BLaER1 (cell line): ENCODE measurements around the gene ELAVL2.

Experiments used
- H3K27ac ChIP-seq: shearing (Covaris generic); formaldehyde crosslinking; 2 replicates; pipeline ENCODE4 v1.8.1; 2022
- H3K27me3 ChIP-seq: shearing (Covaris generic); formaldehyde crosslinking; 2 replicates; pipeline ENCODE4 v1.8.1; 2022
- H3K36me3 ChIP-seq: shearing (Covaris generic); formaldehyde crosslinking; 2 replicates; pipeline ENCODE4 v1.8.1; 2022
- H3K4me1 ChIP-seq: shearing (Covaris generic); formaldehyde crosslinking; 2 replicates; pipeline ENCODE4 v1.8.1; 2022
- H3K4me2 ChIP-seq: shearing (Covaris generic); formaldehyde crosslinking; 2 replicates; pipeline ENCODE4 v1.8.1; 2022
- H3K4me3 ChIP-seq: shearing (Covaris generic); formaldehyde crosslinking; 2 replicates; pipeline ENCODE4 v1.8.1; 2022
- H3K9ac ChIP-seq: shearing (Covaris generic); formaldehyde crosslinking; 2 replicates; pipeline ENCODE4 v1.8.1; 2022
- H3K9me3 ChIP-seq: shearing (Covaris generic); formaldehyde crosslinking; 2 replicates; pipeline ENCODE4 v1.8.1; 2022
- H4K20me1 ChIP-seq: shearing (Covaris generic); formaldehyde crosslinking; 2 replicates; pipeline ENCODE4 v1.8.1; 2022
- Cebpa-rat ChIP-seq: shearing (Covaris generic); IDR thresholded peaks from 2 replicates; pipeline ENCODE4 v1.8.1; 2022

ELAVL2 gene

GRCh38 chr9:23695572-23695971 is 130.5 kb downstream of the ELAVL2 start:
- Histone ChIP-seq H3K4me1 (no peaks in the 10 kb centered on the region), H3K36me3 (no peaks in the 10 kb centered on the region), H3K27ac (no peak overlapping the region), H3K4me3 (no peak overlapping the region), H3K9ac (no peak overlapping the region), H3K9me3 (no peaks in the 10 kb centered on the region), H3K27me3 (no peaks in the 10 kb centered on the region), H4K20me1 (no peaks in the 10 kb centered on the region), H3K4me2 (no peak overlapping the region)
- TF ChIP-seq Cebpa-rat: no peak

- no peaks in the 10 kb centered on the region for H3K9me3 ChIP-seq
- H3K4me1 ChIP-seq: no peaks in the 10 kb centered on the region
- H3K36me3 ChIP-seq: no peaks in the 10 kb centered on the region
- no peak overlapping the region for H3K4me3 ChIP-seq
- H3K27me3 ChIP-seq: no peaks in the 10 kb centered on the region
- H3K27ac ChIP-seq: no peak overlapping the region
- no peak for TF ChIP-seq Cebpa-rat
- no peaks in the 10 kb centered on the region for H4K20me1 ChIP-seq
- no peak overlapping the region for H3K9ac ChIP-seq
- no peak overlapping the region for H3K4me2 ChIP-seq
Measured at GRCh38 chr9:23693374-23693773, 132.7 kb downstream of the ELAVL2 start.

- no peaks in the 10 kb centered on the region for H3K27me3 ChIP-seq
- H4K20me1 ChIP-seq: no peaks in the 10 kb centered on the region
- H3K4me2 ChIP-seq: no peak overlapping the region
- no peak overlapping the region for H3K4me3 ChIP-seq
- no peaks in the 10 kb centered on the region for H3K4me1 ChIP-seq
- no peaks in the 10 kb centered on the region for H3K9me3 ChIP-seq
- H3K9ac ChIP-seq: no peak overlapping the region
- TF ChIP-seq Cebpa-rat: no peak
- H3K27ac ChIP-seq: no peak overlapping the region
- no peaks in the 10 kb centered on the region for H3K36me3 ChIP-seq
Measured at GRCh38 chr9:23686896-23687295, 139.1 kb downstream of the ELAVL2 start.

- Histone ChIP-seq H3K4me2 (no peak overlapping the region), H3K9me3 (no peaks in the 10 kb centered on the region), H3K9ac (no peak overlapping the region), H3K4me3 (no peak overlapping the region), H3K27ac (no peak overlapping the region), H4K20me1 (no peaks in the 10 kb centered on the region), H3K4me1 (no peaks in the 10 kb centered on the region), H3K27me3 (no peaks in the 10 kb centered on the region), H3K36me3 (no peaks in the 10 kb centered on the region)
- TF ChIP-seq Cebpa-rat: no peak
Measured at GRCh38 chr9:23686257-23686656, 139.8 kb downstream of the ELAVL2 start.

GRCh38 chr9:23683611-23684061 is 142.4 kb downstream of the ELAVL2 start:
- Histone ChIP-seq H3K27ac (no peak overlapping the region), H3K4me2 (no peak overlapping the region), H3K9ac (no peak overlapping the region)

GRCh38 chr9:23682891-23683431 is 143.1 kb downstream of the ELAVL2 start:
- H3K27ac ChIP-seq: no peak overlapping the region

More at GRCh38 chr9:23683611-23684061, 142.4 kb downstream of the ELAVL2 start:
- Histone ChIP-seq H3K36me3 (no peaks in the 10 kb centered on the region), H3K4me1 (no peaks in the 10 kb centered on the region), H3K4me3 (no peak overlapping the region), H3K9me3 (no peaks in the 10 kb centered on the region), H3K27me3 (no peaks in the 10 kb centered on the region), H4K20me1 (no peaks in the 10 kb centered on the region)
- no peak for TF ChIP-seq Cebpa-rat

GRCh38 chr9:23682352-23682751 is 143.7 kb downstream of the ELAVL2 start:
- Histone ChIP-seq H3K4me1 (no peaks in the 10 kb centered on the region), H3K4me2 (no peak overlapping the region), H3K36me3 (no peaks in the 10 kb centered on the region), H3K27me3 (no peaks in the 10 kb centered on the region), H3K27ac (no peak overlapping the region), H3K9ac (no peak overlapping the region), H4K20me1 (no peaks in the 10 kb centered on the region), H3K4me3 (no peak overlapping the region), H3K9me3 (no peaks in the 10 kb centered on the region)
- TF ChIP-seq Cebpa-rat: no peak

More at GRCh38 chr9:23682891-23683431, 143.1 kb downstream of the ELAVL2 start:
- no peaks in the 10 kb centered on the region for H4K20me1 ChIP-seq
- H3K9me3 ChIP-seq: no peaks in the 10 kb centered on the region
- no peaks in the 10 kb centered on the region for H3K36me3 ChIP-seq
- TF ChIP-seq Cebpa-rat: no peak
- H3K27me3 ChIP-seq: no peaks in the 10 kb centered on the region
- no peak overlapping the region for H3K9ac ChIP-seq
- H3K4me1 ChIP-seq: no peaks in the 10 kb centered on the region
- H3K4me3 ChIP-seq: no peak overlapping the region
- H3K4me2 ChIP-seq: no peak overlapping the region

GRCh38 chr9:23677446-23677845 is 148.6 kb downstream of the ELAVL2 start:
- Histone ChIP-seq H3K9ac (no peak overlapping the region), H3K4me2 (no peak overlapping the region), H4K20me1 (no peaks in the 10 kb centered on the region), H3K4me1 (no peaks in the 10 kb centered on the region), H3K4me3 (no peak overlapping the region), H3K36me3 (no peaks in the 10 kb centered on the region), H3K9me3 (no peaks in the 10 kb centered on the region), H3K27ac (no peak overlapping the region), H3K27me3 (no peaks in the 10 kb centered on the region)
- TF ChIP-seq Cebpa-rat: no peak

GRCh38 chr9:23674016-23674585 is 151.9 kb downstream of the ELAVL2 start:
- no peak overlapping the region for H3K4me3 ChIP-seq
- no peaks in the 10 kb centered on the region for H4K20me1 ChIP-seq
- no peak for TF ChIP-seq Cebpa-rat
- H3K9me3 ChIP-seq: no peaks in the 10 kb centered on the region
- H3K4me2 ChIP-seq: no peak overlapping the region
- no peaks in the 10 kb centered on the region for H3K36me3 ChIP-seq
- peaks cover 6% of the 10 kb centered on the region for H3K4me1 ChIP-seq
- H3K27me3 ChIP-seq: no peaks in the 10 kb centered on the region
- H3K9ac ChIP-seq: no peak overlapping the region
- H3K27ac ChIP-seq: no peak overlapping the region

- H3K4me1 ChIP-seq: peaks cover 16% of the 10 kb centered on the region
- H3K36me3 ChIP-seq: no peaks in the 10 kb centered on the region
- no peak overlapping the region for H3K4me2 ChIP-seq
- H3K4me3 ChIP-seq: no peak overlapping the region
- no peak for TF ChIP-seq Cebpa-rat
- H3K9ac ChIP-seq: no peak overlapping the region
- H3K27me3 ChIP-seq: no peaks in the 10 kb centered on the region
- H3K9me3 ChIP-seq: no peaks in the 10 kb centered on the region
- no peak overlapping the region for H3K27ac ChIP-seq
- H4K20me1 ChIP-seq: no peaks in the 10 kb centered on the region
Measured at GRCh38 chr9:23672151-23672550, 153.9 kb downstream of the ELAVL2 start.
